CD4-positive, alpha-beta memory T cell (primary cell): ENCODE measurements around the gene SCN1B. TPM values are rescaled to one million over a fixed set of nuclear protein-coding genes. Genes with fewer than 3 reads are reported as not detected.

ENCODE experiments used
- CTCF ChIA-PET: fragments of 350-600 bp; sonication (Branson Sonifier 250); formaldehyde crosslinking; loops from one replicate; lab custom pipeline; 2021; ENCODE audit warnings: inconsistent platforms; ENCODE audit not compliant: partially characterized antibody; lab: Charles Lee
- POLR2A ChIA-PET: fragments of 350-600 bp; sonication (Branson Sonifier 250); formaldehyde crosslinking; loops from one replicate; lab custom pipeline; 2021; ENCODE audit not compliant: partially characterized antibody; lab: Charles Lee
- DNase-seq, 5 donors: peaks; one replicate each; pipeline versions ENCODE4 v3.0.0 to v3.0.0-alpha.2; 2020 to 2022; ENCODE audit warnings: mixed read lengths in 1 of 5
- H3K27ac ChIP-seq: one replicate; pipeline ENCODE4 v1.7.0; 2013; ENCODE audit warnings: low read depth, low read length
- H3K27me3 ChIP-seq: 2 replicates; pipeline ENCODE4 v1.7.0; 2013; ENCODE audit warnings: mild to moderate bottlenecking, low read length, moderate library complexity; ENCODE audit not compliant: insufficient read depth
- H3K36me3 ChIP-seq: 2 replicates; pipeline ENCODE4 v1.7.0; 2013; ENCODE audit warnings: mild to moderate bottlenecking, low read length, moderate library complexity; ENCODE audit not compliant: insufficient read depth
- H3K4me1 ChIP-seq: 2 replicates; pipeline ENCODE4 v1.7.0; 2013; ENCODE audit warnings: mild to moderate bottlenecking, low read length, moderate library complexity; ENCODE audit not compliant: insufficient read depth
- H3K4me3 ChIP-seq, 2 donors: one replicate each; pipeline ENCODE4 v1.7.0; 2013; ENCODE audit warnings: low read length in 2 of 2, mild to moderate bottlenecking in 1 of 2
- H3K9me3 ChIP-seq, 2 donors: one replicate each; pipeline ENCODE4 v1.7.0; 2013; ENCODE audit warnings: low read length in 2 of 2, control low read depth in 1 of 2; ENCODE audit not compliant: control insufficient read depth in 1 of 2
- H3K27ac Mint-ChIP-seq, 7 donors: one replicate each; pipeline ENCODE4 v1.8.0; 2020 to 2021; ENCODE audit warnings: mixed read lengths in 7 of 7, mild to moderate bottlenecking in 6 of 7, inconsistent platforms in 3 of 7, moderate library complexity in 3 of 7
- H3K27me3 Mint-ChIP-seq, 2 donors: one replicate each; pipeline ENCODE4 v1.8.0; 2020 to 2021; ENCODE audit warnings: mixed read lengths in 2 of 2
- H3K36me3 Mint-ChIP-seq, 2 donors: one replicate each; pipeline ENCODE4 v1.8.0; 2020 to 2021; ENCODE audit warnings: mixed read lengths in 2 of 2, inconsistent platforms in 1 of 2, mild to moderate bottlenecking in 1 of 2
- H3K4me1 Mint-ChIP-seq, 4 donors: one replicate each; pipeline ENCODE4 v1.8.0; 2020 to 2021; ENCODE audit warnings: mixed read lengths in 4 of 4, mild to moderate bottlenecking in 1 of 4
- H3K4me3 Mint-ChIP-seq, 8 donors: one replicate each; pipeline ENCODE4 v1.8.0; 2020 to 2021; ENCODE audit warnings: mixed read lengths in 8 of 8, mild to moderate bottlenecking in 7 of 8, moderate library complexity in 6 of 8, inconsistent platforms in 3 of 8
- H3K9me3 Mint-ChIP-seq, 8 donors: one replicate each; pipeline ENCODE4 v1.8.0; 2020 to 2021; ENCODE audit warnings: mixed read lengths in 8 of 8, mild to moderate bottlenecking in 5 of 8, inconsistent platforms in 3 of 8, moderate library complexity in 1 of 8
- intact Hi-C: fragments of 100-400 bp; cut with micrococcal nuclease; formaldehyde crosslinking; loops from one replicate; pipeline ENCODE4 v1.15.1; 2023
- polyA plus RNA-seq, 2 donors: library from polyadenylated mRNA; unstranded; fragments of 300-500 nt; fragmentation: Illumina TruSeq; gene quantifications; one replicate each; pipeline ENCODE4 v1.2.3, GENCODE V29; 2021
- total RNA-seq, 2 experiments: library from RNA; stranded (reverse); gene quantifications; one replicate each; pipeline ENCODE4 v1.2.3, GENCODE V29; 2021

SCN1B gene
- total and polyA plus RNA-seq, 4 experiments from 2014 or later = 0.64 to 1.5 (median 1.4) TPM; not detected in 1

DNA sequence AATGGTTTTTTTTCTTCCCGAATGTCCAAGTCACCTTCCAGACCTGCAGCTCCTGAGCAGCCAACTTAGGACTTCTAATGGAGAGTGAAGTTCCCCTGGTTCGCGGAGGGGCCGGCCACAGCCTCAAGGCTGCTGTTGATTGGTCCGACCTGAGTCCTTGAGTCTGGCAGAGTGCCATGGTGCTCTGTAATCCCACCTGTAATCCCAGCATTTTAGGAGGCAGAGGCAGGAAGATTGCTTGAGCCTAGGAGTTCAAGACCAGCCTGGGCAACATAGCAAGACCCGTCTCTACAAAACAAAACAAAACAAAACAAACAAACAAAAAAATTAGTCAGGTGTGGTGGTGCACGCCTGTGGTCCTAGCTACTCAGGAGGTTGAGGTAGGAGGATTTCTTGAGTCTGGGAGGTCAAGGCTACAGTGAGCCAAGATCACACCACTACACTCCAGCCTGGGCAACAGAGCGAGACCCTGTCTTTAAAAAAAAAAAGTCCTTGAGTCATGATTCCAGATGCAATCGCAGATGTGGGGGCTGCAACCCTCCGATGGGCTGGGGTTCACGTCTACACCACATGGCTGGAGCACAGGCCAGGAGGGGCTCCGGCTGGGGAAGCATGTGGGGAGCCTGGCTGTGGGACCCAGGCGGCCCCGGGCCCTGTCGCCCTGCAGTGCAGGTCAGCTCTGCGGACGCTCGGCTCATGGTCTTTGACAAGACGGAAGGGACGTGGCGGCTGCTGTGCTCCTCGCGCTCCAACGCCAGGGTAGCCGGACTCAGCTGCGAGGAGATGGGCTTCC lies 28.9 kb downstream of the SCN1B start:
- no peak overlapping the region for H3K4me3 ChIP-seq
- no peaks in the 10 kb centered on the region for H3K27me3 ChIP-seq
- Mint-ChIP-seq H3K9me3 (no peaks in the 10 kb centered on the region), H3K36me3 (no peaks in the 10 kb centered on the region), H3K4me3 (no peak overlapping the region), H3K27ac (peak overlapping the region in 1 of 7 donors; percentile 18), H3K4me1 (no peaks in the 10 kb centered on the region), H3K27me3 (peaks cover 2 to 3% of the 10 kb centered on the region in 2 donors)
- no peak for DNase-seq
- ChIA-PET CTCF (interaction anchor here (1.1 to 5.6 kb wide), 2 partner anchors 8 to 15 kb away, joined by 8 to 32 read pairs; no protein-coding TSS in a partner anchor), POLR2A (no interaction called here)
- intact Hi-C loops = no loop called here
- H3K4me1 ChIP-seq = no peaks in the 10 kb centered on the region
- no peaks in the 10 kb centered on the region for H3K9me3 ChIP-seq
- H3K27ac ChIP-seq = no peak overlapping the region
- H3K36me3 ChIP-seq = no peaks in the 10 kb centered on the region

DNA sequence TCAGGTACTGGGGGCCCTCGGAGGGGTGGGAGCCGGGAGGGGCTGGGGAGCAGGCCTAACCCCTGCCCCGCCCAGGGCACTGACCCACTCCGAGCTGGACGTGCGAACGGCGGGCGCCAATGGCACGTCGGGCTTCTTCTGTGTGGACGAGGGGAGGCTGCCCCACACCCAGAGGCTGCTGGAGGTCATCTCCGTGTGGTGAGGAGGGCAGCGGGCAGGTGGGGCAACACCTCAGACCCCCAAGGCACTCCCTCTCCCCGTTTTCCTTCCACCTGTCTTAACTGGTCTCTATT lies 29.5 kb downstream of the SCN1B start:
- H3K27me3 ChIP-seq = no peaks in the 10 kb centered on the region
- no peaks in the 10 kb centered on the region for H3K4me1 Mint-ChIP-seq
- H3K27ac Mint-ChIP-seq = peak overlapping the region in 1 of 7 donors; percentile 18
- H3K4me3 Mint-ChIP-seq = no peak overlapping the region
- no peak overlapping the region for H3K27ac ChIP-seq
- no peak for DNase-seq
- no peaks in the 10 kb centered on the region for H3K36me3 ChIP-seq
- intact Hi-C loops = no loop called here
- H3K9me3 Mint-ChIP-seq = no peaks in the 10 kb centered on the region
- ChIA-PET POLR2A (no interaction called here), CTCF (no interaction called here)
- no peaks in the 10 kb centered on the region for H3K4me1 ChIP-seq
- no peak overlapping the region for H3K4me3 ChIP-seq
- no peaks in the 10 kb centered on the region for H3K9me3 ChIP-seq
- H3K36me3 Mint-ChIP-seq = no peaks in the 10 kb centered on the region
- peaks cover 2 to 3% of the 10 kb centered on the region in 2 donors for H3K27me3 Mint-ChIP-seq

DNA sequence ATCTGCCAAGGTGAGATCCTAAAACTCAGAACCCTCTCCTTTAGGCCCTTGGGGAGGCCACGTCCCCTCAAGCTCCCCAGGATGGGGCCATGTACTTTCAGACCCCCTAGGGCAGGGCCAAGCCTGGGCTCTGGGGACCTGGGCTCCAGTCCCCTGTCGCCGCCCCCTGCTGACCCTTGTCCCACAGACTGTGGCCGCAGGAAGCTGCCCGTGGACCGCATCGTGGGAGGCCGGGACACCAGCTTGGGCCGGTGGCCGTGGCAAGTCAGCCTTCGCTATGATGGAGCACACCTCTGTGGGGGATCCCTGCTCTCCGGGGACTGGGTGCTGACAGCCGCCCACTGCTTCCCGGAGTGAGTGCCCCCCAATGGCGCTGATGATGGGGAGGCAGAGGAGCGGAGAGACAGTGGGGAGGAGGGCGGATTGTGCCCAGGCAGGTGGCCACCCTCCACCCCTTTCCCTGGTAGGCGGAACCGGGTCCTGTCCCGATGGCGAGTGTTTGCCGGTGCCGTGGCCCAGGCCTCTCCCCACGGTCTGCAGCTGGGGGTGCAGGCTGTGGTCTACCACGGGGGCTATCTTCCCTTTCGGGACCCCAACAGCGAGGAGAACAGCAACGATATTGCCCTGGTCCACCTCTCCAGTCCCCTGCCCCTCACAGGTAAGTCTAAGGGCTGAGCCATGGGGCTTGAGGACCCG lies 30.0 kb downstream of the SCN1B start:
- no peaks in the 10 kb centered on the region for H3K36me3 Mint-ChIP-seq
- H3K27ac Mint-ChIP-seq = no peak overlapping the region
- H3K27me3 Mint-ChIP-seq = peaks cover 2 to 3% of the 10 kb centered on the region in 2 donors
- no peaks in the 10 kb centered on the region for H3K9me3 Mint-ChIP-seq
- H3K4me1 Mint-ChIP-seq = no peaks in the 10 kb centered on the region
- H3K4me1 ChIP-seq = no peaks in the 10 kb centered on the region
- ChIA-PET POLR2A (no interaction called here), CTCF (no interaction called here)
- no peak overlapping the region for H3K4me3 Mint-ChIP-seq
- H3K27ac ChIP-seq = no peak overlapping the region
- no peak for DNase-seq
- H3K27me3 ChIP-seq = no peaks in the 10 kb centered on the region
- H3K4me3 ChIP-seq = no peak overlapping the region
- H3K9me3 ChIP-seq = no peaks in the 10 kb centered on the region
- intact Hi-C loops = no loop called here
- H3K36me3 ChIP-seq = no peaks in the 10 kb centered on the region

DNA sequence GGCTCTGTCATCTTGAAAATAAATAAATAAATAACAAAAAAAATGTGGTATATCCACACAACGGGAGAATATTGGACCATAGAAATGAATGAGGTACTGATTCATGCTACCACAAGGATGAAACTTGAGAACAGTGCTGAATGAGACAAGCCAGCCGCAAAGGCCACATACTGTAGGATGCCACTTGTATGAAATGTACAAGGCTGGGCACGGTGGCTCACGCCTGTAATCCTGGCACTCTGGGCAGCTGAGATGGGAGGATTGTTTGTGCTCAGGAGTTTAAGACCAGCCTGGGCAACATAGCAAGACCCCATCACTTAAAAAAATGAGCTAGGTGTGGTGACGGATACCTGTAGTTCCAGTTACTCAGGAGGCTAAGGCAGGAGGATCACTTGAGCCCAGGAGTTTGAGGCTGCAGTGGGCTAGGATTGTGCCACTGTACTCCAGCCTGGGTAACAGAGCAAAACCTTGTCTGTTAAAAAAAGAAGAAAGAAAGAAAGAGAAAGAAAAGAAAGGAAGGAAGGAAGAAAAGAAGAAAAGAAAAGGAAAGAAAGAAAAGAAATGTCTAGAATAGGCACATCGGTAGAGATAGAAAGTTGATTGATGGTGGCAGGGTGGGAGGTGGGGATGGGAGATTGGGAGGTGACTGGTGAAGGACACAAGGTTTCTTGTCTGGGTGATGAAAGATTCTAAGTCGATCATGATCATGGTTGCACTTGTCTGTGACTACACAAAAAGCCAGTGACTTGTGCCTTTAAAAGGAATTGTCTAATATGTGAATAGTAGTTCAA lies 31.5 kb downstream of the SCN1B start:
- H3K36me3 ChIP-seq = no peaks in the 10 kb centered on the region
- no peak overlapping the region for H3K4me3 Mint-ChIP-seq
- no peaks in the 10 kb centered on the region for H3K9me3 Mint-ChIP-seq
- no peaks in the 10 kb centered on the region for H3K27me3 ChIP-seq
- no peak for DNase-seq
- ChIA-PET CTCF (no interaction called here), POLR2A (no interaction called here)
- no peak overlapping the region for H3K4me3 ChIP-seq
- no peaks in the 10 kb centered on the region for H3K4me1 ChIP-seq
- peak overlapping the region in 2 of 7 donors; percentile 19 to 84 for H3K27ac Mint-ChIP-seq
- no peaks in the 10 kb centered on the region for H3K27me3 Mint-ChIP-seq
- no peaks in the 10 kb centered on the region for H3K9me3 ChIP-seq
- H3K36me3 Mint-ChIP-seq = no peaks in the 10 kb centered on the region
- intact Hi-C loops = no loop called here
- H3K4me1 Mint-ChIP-seq = peaks cover 0 to 4% (median 3%) of the 10 kb centered on the region in 4 donors
- no peak overlapping the region for H3K27ac ChIP-seq

DNA sequence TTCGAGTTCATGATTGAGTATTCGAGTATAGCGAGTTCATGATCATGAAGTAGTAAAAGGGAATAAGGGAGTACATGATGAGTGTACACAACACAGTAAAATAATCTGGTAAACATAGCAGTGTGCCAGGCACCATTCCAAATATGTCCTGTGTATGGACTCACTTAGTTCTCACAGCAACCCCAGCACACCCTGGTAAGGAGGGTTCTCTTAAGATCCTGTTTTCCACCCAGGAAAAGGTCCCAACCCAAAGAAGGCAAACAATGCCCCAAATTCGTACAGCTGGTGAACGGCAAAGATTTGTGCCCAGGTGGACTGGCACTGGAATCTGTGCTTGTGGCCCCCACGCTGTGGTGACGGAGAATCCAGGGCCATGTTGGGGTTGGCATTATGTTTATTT lies 32.7 kb downstream of the SCN1B start:
- H3K27me3 ChIP-seq = no peaks in the 10 kb centered on the region
- Mint-ChIP-seq H3K9me3 (no peaks in the 10 kb centered on the region), H3K36me3 (no peaks in the 10 kb centered on the region), H3K27me3 (peaks cover 1 to 2% of the 10 kb centered on the region in 2 donors), H3K4me1 (peaks cover 4 to 10% (median 6%) of the 10 kb centered on the region in 4 donors), H3K27ac (no peak overlapping the region), H3K4me3 (no peak overlapping the region)
- H3K4me1 ChIP-seq = peaks cover 6% of the 10 kb centered on the region
- CTCF ChIA-PET = no interaction called here
- intact Hi-C loops = no loop called here
- POLR2A ChIA-PET = no interaction called here
- no peak overlapping the region for H3K4me3 ChIP-seq
- H3K36me3 ChIP-seq = no peaks in the 10 kb centered on the region
- H3K27ac ChIP-seq = no peak overlapping the region
- DNase-seq = no peak
- H3K9me3 ChIP-seq = no peaks in the 10 kb centered on the region

DNA sequence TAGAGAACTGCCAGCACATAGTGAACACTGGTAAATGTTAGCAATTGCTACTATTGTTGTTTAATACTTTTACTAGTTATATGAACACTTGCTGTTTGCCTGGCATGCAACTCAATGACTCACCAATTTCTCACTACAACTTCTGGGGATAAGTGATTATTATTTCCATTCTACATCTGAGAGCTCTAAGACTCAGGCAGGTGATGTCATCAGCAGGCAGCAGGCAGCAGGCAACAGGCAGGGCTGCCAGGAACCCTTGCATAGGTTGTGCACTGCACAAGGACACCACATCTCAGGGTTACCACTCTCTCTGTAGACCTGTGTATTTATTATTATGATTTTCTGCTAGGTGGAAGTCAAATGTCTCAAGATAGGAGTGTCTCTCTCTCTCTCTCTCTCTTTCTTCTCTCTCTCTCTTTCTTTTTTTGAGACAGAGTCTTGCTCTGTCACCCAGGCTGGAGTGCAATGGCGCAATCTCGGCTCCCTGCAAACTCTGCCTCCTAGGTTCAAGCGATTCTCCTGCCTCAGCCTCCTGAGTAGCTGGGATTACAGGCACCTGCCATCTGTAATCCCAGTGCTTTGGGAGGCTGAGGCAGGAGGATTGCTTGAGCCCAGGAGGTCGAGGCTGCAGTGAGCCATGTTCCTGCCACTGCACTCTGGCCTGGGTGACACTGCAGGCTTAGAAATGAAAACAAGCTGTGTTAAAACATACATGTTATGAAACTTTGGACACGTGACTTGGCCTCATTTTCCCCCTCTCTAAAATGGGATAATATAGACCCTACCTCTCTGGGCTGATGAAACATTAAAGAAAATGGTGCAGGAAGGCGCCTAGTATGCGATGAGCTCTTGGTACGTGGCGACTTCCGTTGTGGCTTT lies 33.9 kb downstream of the SCN1B start:
- Mint-ChIP-seq H3K4me3 (no peak overlapping the region), H3K27ac (peak overlapping the region in 3 of 7 donors; percentile 2 to 66 (median 62)), H3K27me3 (peaks cover 1 to 2% of the 10 kb centered on the region in 2 donors), H3K9me3 (no peaks in the 10 kb centered on the region), H3K4me1 (peaks cover 4 to 10% (median 6%) of the 10 kb centered on the region in 4 donors), H3K36me3 (no peaks in the 10 kb centered on the region)
- intact Hi-C loops = no loop called here
- no peak overlapping the region for H3K4me3 ChIP-seq
- DNase-seq = no peak
- peaks cover 6% of the 10 kb centered on the region for H3K4me1 ChIP-seq
- CTCF ChIA-PET = interaction anchor here (0.8 to 1.0 kb wide), 2 partner anchors 18 to 200 kb away, joined by 3 read pairs; no protein-coding TSS in a partner anchor
- no peak overlapping the region for H3K27ac ChIP-seq
- H3K9me3 ChIP-seq = no peaks in the 10 kb centered on the region
- H3K27me3 ChIP-seq = no peaks in the 10 kb centered on the region
- H3K36me3 ChIP-seq = no peaks in the 10 kb centered on the region
- POLR2A ChIA-PET = interaction anchor here (0.6 to 1.0 kb wide), 3 partner anchors 20 to 320 kb away, joined by 3 to 5 read pairs (median 3); no protein-coding TSS in a partner anchor
